ENCODE results near the gene ZNF490. TPM values are rescaled to one million over a fixed set of nuclear protein-coding genes. Genes with fewer than 3 reads are reported as not detected.
"Not testable (repeated sequence)": the region's sequence is repeated elsewhere in the genome, so short reads cannot be mapped to it uniquely, and the experiment has no call there.

Gene ZNF490
- total and polyA plus RNA-seq, 2 experiments from 2014 or later: 2.4 to 5.7 TPM

DNA sequence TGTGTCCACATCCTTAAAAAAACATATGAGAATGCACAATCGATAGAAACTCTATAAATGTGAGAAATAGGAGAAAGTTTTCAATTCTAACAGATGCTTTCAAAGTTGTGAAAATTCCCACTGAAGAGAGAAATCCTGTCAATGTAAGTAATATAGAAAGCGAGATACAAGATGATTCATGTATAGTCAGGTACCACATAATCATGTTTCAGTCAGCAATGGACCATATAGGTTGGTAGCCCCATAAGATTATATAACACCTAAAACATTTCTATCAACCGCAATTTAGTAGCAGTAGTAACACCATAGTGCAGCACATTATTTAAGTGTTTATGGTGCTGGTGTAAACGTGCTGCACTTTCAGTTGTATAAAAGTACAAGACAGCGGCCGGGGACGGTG lies 18.6 kb upstream of the ZNF490 start:
- no peak for DNase-seq (ENCODE audit: low read depth in 1 of 2, low spot score in 1 of 2)
- Histone ChIP-seq H3K9me3 (ENCODE audit: low read depth) (no peaks in the 10 kb centered on the region), H3K4me3 (no peak overlapping the region), H3K27ac (no peak overlapping the region), H3K36me3 (peaks cover 53% of the 10 kb centered on the region), H3K27me3 (no peaks in the 10 kb centered on the region), H3K4me1 (ENCODE audit: low read depth) (no peaks in the 10 kb centered on the region)
- TF ChIP-seq CTCF (IDR thresholded peaks at IDR 0.05; ENCODE audit: low read depth, low read length): no peak

DNA sequence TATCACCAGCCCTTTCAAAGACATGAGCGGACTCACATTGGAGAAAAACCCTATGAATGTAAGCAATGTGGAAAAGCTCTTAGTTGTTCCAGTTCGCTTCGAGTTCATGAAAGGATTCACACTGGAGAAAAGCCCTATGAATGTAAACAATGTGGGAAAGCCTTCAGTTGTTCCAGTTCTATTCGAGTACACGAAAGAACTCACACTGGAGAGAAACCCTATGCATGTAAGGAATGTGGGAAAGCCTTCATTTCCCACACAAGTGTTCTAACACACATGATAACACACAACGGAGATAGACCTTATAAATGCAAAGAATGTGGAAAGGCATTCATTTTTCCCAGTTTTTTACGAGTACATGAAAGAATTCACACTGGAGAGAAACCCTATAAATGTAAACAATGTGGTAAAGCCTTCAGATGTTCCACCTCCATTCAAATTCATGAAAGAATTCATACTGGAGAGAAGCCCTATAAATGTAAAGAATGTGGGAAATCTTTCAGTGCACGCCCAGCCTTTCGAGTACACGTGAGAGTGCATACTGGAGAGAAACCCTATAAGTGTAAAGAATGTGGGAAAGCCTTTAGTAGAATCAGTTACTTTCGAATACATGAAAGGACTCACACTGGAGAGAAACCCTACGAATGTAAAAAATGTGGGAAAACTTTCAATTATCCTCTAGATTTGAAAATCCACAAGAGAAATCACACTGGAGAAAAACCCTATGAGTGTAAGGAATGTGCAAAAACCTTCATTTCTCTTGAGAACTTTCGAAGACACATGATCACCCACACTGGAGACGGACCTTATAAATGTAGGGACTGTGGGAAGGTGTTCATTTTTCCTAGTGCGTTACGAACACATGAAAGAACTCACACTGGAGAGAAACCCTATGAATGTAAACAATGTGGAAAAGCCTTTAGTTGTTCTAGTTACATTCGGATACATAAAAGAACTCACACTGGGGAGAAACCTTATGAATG lies 17.7 kb upstream of the ZNF490 start:
- no peak for TF ChIP-seq CTCF (IDR thresholded peaks at IDR 0.05; ENCODE audit: low read depth, low read length)
- no peak overlapping the region for H3K4me3 ChIP-seq
- no peaks in the 10 kb centered on the region for H3K27me3 ChIP-seq
- no peak for DNase-seq (ENCODE audit: low read depth in 1 of 2, low spot score in 1 of 2)
- H3K9me3 ChIP-seq (ENCODE audit: low read depth): no peaks in the 10 kb centered on the region
- no peak overlapping the region for H3K27ac ChIP-seq
- H3K36me3 ChIP-seq: peaks cover 53% of the 10 kb centered on the region
- no peaks in the 10 kb centered on the region for H3K4me1 ChIP-seq (ENCODE audit: low read depth)

- Histone ChIP-seq H3K9me3 (ENCODE audit: low read depth) (no peaks in the 10 kb centered on the region), H3K4me1 (ENCODE audit: low read depth) (no peaks in the 10 kb centered on the region), H3K27ac (no peak overlapping the region), H3K36me3 (peaks cover 51% of the 10 kb centered on the region), H3K4me3 (no peak overlapping the region), H3K27me3 (no peaks in the 10 kb centered on the region)
- DNase-seq (ENCODE audit: low read depth in 1 of 2, low spot score in 1 of 2): no peak
- no peak for TF ChIP-seq CTCF (IDR thresholded peaks at IDR 0.05; ENCODE audit: low read depth, low read length)
Observed at GRCh38 chr19:12626958-12627357, 16.3 kb upstream of the ZNF490 start.

DNA sequence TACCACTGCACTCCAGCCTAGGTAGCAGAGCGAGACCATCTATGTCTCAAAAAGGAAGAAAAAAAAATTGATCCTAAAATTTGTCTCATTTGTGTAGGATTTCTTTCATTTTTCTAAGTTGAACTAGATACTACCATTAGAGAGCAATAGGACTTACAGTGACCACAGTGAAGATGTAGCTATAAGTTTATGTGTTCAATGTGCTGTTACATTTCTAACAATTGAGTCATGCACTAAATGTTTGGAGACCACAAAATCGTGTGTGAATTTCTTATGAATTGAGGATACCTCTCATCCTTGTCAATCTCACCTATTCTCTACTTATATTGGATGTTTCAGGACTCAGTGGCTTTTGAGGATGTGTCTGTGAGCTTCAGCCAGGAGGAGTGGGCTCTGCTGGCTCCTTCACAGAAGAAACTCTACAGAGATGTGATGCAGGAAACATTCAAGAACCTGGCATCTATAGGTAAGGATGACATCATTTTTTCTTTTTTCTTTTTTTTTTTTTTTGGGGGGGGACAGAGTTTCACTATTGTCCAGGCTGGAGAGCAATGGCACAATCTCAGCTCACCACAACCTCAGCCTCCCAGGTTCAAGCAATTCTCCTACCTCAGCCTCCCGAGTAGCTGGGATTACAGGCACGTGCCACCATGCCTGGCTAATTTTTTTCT lies 12.9 kb upstream of the ZNF490 start:
- Histone ChIP-seq H3K27me3 (no peaks in the 10 kb centered on the region), H3K4me1 (ENCODE audit: low read depth) (no peaks in the 10 kb centered on the region), H3K27ac (no peak overlapping the region), H3K36me3 (peaks cover 40% of the 10 kb centered on the region), H3K4me3 (no peak overlapping the region), H3K9me3 (ENCODE audit: low read depth) (no peaks in the 10 kb centered on the region)
- TF ChIP-seq CTCF (IDR thresholded peaks at IDR 0.05; ENCODE audit: low read depth, low read length): no peak
- DNase-seq (ENCODE audit: low read depth in 1 of 2, low spot score in 1 of 2): no peak

- not testable (repeated sequence) for H3K4me1 ChIP-seq (ENCODE audit: low read depth); DNase-seq (ENCODE audit: low read depth in 1 of 2, low spot score in 1 of 2); H3K27me3 ChIP-seq; H3K4me3 ChIP-seq; H3K27ac ChIP-seq; H3K9me3 ChIP-seq (ENCODE audit: low read depth)
- peaks cover 24% of the 10 kb centered on the region for H3K36me3 ChIP-seq
Observed at GRCh38 chr19:12621253-12622024, 10.8 kb upstream of the ZNF490 start.
